GM12874 (cell line): ENCODE results near the gene VCP.

Experiments
- CTCF ChIP-seq: IDR thresholded peaks from 2 replicates; pipeline ENCODE4 v1.5.1; 2011; ENCODE audit warnings: low read depth, mild to moderate bottlenecking, control low read depth, low read length, moderate library complexity; ENCODE audit not compliant: insufficient read depth

Gene VCP

GRCh38 chr9:35035851-35036701 lies 36.3 kb downstream of the VCP start:
- no peak for TF ChIP-seq CTCF

GRCh38 chr9:35033101-35033500 lies 39.3 kb downstream of the VCP start:
- no peak for TF ChIP-seq CTCF

GRCh38 chr9:35029852-35030251 lies 42.6 kb downstream of the VCP start:
- no peak for TF ChIP-seq CTCF

- no peak for TF ChIP-seq CTCF
These were observed 43.2 kb downstream of the VCP start for GRCh38 chr9:35029241-35029640.

- TF ChIP-seq CTCF: no peak
These were observed 44.1 kb downstream of the VCP start for GRCh38 chr9:35028341-35028740.

GRCh38 chr9:35027860-35028259 lies 44.6 kb downstream of the VCP start:
- no peak for TF ChIP-seq CTCF

GRCh38 chr9:35027374-35027773 lies 45.1 kb downstream of the VCP start:
- no peak for TF ChIP-seq CTCF
